Measurements from ENCODE around the gene RNASE7.

Gene RNASE7

GRCh38 chr14:21048638-21049037 lies 6.5 kb downstream of the RNASE7 start:
- Histone ChIP-seq H3K36me3 (replicated peaks; ENCODE audit: low read depth, low read length) (no peaks in the 10 kb centered on the region), H4K20me1 (ENCODE audit: insufficient read depth, low read length) (no peaks in the 10 kb centered on the region), H2AFZ (ENCODE audit: low read depth, low read length) (no peak overlapping the region), H3K9me3 (ENCODE audit: insufficient read depth, low read length) (no peaks in the 10 kb centered on the region), H3K4me2 (ENCODE audit: low read length) (no peak overlapping the region), H3K9ac (ENCODE audit: low read length) (no peak overlapping the region), H3K27me3 (ENCODE audit: low read depth, low read length) (peaks cover 21% of the 10 kb centered on the region), H3K4me1 (ENCODE audit: low read length) (peaks cover 8% of the 10 kb centered on the region), H3K79me2 (ENCODE audit: low read length) (no peaks in the 10 kb centered on the region), H3K4me3 (ENCODE audit: low read length) (no peak overlapping the region), H3K27ac (ENCODE audit: low read length) (no peak overlapping the region)
- TF ChIP-seq EZH2phosphoT487 (IDR thresholded peaks at IDR 0.05; ENCODE audit: low read depth), result no peak
- TF ChIP-seq, protein P1, sequence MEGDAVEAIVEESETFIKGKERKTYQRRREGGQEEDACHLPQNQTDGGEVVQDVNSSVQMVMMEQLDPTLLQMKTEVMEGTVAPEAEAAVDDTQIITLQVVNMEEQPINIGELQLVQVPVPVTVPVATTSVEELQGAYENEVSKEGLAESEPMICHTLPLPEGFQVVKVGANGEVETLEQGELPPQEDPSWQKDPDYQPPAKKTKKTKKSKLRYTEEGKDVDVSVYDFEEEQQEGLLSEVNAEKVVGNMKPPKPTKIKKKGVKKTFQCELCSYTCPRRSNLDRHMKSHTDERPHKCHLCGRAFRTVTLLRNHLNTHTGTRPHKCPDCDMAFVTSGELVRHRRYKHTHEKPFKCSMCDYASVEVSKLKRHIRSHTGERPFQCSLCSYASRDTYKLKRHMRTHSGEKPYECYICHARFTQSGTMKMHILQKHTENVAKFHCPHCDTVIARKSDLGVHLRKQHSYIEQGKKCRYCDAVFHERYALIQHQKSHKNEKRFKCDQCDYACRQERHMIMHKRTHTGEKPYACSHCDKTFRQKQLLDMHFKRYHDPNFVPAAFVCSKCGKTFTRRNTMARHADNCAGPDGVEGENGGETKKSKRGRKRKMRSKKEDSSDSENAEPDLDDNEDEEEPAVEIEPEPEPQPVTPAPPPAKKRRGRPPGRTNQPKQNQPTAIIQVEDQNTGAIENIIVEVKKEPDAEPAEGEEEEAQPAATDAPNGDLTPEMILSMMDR (IDR thresholded peaks at IDR 0.05; ENCODE audit: low read depth, low read length), result no peak

GRCh38 chr14:21049271-21049673 lies 7.1 kb downstream of the RNASE7 start:
- Histone ChIP-seq H2AFZ (ENCODE audit: low read depth, low read length) (no peak overlapping the region), H3K27me3 (ENCODE audit: low read depth, low read length) (peaks cover 19% of the 10 kb centered on the region), H3K4me3 (ENCODE audit: low read length) (no peak overlapping the region), H3K36me3 (replicated peaks; ENCODE audit: low read depth, low read length) (no peaks in the 10 kb centered on the region), H3K27ac (ENCODE audit: low read length) (no peak overlapping the region), H3K9me3 (ENCODE audit: insufficient read depth, low read length) (no peaks in the 10 kb centered on the region), H4K20me1 (ENCODE audit: insufficient read depth, low read length) (no peaks in the 10 kb centered on the region), H3K4me1 (ENCODE audit: low read length) (peaks cover 8% of the 10 kb centered on the region), H3K79me2 (ENCODE audit: low read length) (no peaks in the 10 kb centered on the region), H3K4me2 (ENCODE audit: low read length) (no peak overlapping the region), H3K9ac (ENCODE audit: low read length) (no peak overlapping the region)
- no peak for TF ChIP-seq EZH2phosphoT487 (IDR thresholded peaks at IDR 0.05; ENCODE audit: low read depth)
- TF ChIP-seq, protein P1 (IDR thresholded peaks at IDR 0.05; ENCODE audit: low read depth, low read length), result no peak

DNA sequence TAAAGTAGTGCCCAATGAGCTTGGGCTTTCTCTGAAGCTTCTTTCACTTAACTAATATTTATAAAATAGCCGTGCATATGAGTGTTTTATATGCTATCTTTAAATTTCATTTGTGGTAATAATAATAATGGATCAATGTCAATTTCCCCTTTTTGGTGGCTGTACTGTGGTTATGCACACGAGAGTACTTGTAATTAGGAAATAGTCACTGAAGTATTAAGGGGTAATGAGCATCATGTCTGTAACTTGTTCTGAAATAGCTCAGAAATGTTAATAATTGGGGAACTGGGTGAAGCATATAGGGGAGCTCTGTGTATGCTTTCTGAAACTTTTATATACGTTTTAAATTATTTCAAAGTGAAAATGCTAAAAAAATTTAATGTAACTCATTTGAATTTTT lies 8.4 kb downstream of the RNASE7 start:
- Histone ChIP-seq H3K9me3 (ENCODE audit: insufficient read depth, low read length) (no peaks in the 10 kb centered on the region), H3K4me3 (ENCODE audit: low read length) (no peak overlapping the region), H4K20me1 (ENCODE audit: insufficient read depth, low read length) (no peaks in the 10 kb centered on the region), H3K9ac (ENCODE audit: low read length) (no peak overlapping the region), H3K4me1 (ENCODE audit: low read length) (peaks cover 8% of the 10 kb centered on the region), H3K36me3 (replicated peaks; ENCODE audit: low read depth, low read length) (no peaks in the 10 kb centered on the region), H3K4me2 (ENCODE audit: low read length) (no peak overlapping the region), H3K27ac (ENCODE audit: low read length) (no peak overlapping the region), H3K79me2 (ENCODE audit: low read length) (no peaks in the 10 kb centered on the region), H3K27me3 (ENCODE audit: low read depth, low read length) (peaks cover 6% of the 10 kb centered on the region), H2AFZ (ENCODE audit: low read depth, low read length) (no peak overlapping the region)
- TF ChIP-seq, protein P1 (IDR thresholded peaks at IDR 0.05; ENCODE audit: low read depth, low read length), result no peak
- TF ChIP-seq EZH2phosphoT487 (IDR thresholded peaks at IDR 0.05; ENCODE audit: low read depth), result no peak

DNA sequence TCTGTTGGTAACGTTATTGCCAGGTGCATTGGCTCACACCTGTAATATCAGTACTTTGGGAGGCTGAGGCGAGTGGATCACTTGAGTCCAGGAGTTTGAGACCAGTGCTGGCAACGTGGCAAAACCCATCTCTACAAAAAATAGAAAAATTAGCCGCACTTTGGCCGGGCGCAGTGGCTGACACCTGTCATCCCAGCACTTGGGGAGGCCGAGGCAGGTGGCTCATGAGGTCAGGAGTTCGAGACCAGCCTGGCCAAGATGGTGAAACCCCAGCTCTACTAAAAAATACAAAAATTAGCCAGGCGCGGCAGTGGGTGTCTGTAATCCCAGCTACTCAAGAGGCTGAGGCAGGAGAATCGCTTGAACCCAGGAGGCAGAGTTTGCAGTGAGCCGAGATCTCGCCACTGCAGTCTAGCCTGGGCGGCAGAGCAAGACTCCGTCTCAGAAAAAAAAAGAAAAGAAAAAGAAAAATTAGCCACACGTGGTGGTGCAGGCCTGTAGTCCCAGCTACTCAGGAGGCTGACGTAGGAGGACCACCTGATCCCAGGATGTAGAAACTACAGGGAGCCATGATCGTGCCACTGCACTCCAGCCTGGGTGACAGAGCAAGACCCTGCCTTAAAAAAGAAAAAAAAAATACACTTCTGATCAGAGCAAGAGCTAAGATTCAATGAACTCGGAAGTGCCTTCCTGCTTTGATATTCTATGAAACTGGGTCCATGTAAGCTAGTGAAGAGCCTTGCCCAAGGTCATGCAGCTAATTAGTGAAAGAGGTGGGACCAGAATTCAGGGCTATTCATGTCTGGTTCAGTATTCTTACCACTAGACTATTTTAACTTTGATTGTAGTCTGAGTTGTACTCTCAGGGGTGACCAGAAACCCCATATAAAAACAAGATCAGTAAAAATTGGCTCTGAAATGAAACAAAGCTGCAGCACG lies 11.3 kb downstream of the RNASE7 start:
- no peaks in the 10 kb centered on the region for H3K36me3 ChIP-seq (replicated peaks; ENCODE audit: low read depth, low read length)
- no peak overlapping the region for H3K4me3 ChIP-seq (ENCODE audit: low read length)
- peaks cover 8% of the 10 kb centered on the region for H3K4me1 ChIP-seq (ENCODE audit: low read length)
- H3K79me2 ChIP-seq (ENCODE audit: low read length), result no peaks in the 10 kb centered on the region
- no peak overlapping the region for H3K27ac ChIP-seq (ENCODE audit: low read length)
- no peaks in the 10 kb centered on the region for H4K20me1 ChIP-seq (ENCODE audit: insufficient read depth, low read length)
- H2AFZ ChIP-seq (ENCODE audit: low read depth, low read length), result 0 out of 2 replicates have a peak overlapping the region, but pooled peaks have one; percentile 10
- no peak for TF ChIP-seq EZH2phosphoT487 (IDR thresholded peaks at IDR 0.05; ENCODE audit: low read depth)
- H3K9me3 ChIP-seq (ENCODE audit: insufficient read depth, low read length), result no peaks in the 10 kb centered on the region
- no peak overlapping the region for H3K4me2 ChIP-seq (ENCODE audit: low read length)
- H3K9ac ChIP-seq (ENCODE audit: low read length), result no peak overlapping the region
- no peaks in the 10 kb centered on the region for H3K27me3 ChIP-seq (ENCODE audit: low read depth, low read length)

Measured in OCI-LY3 (cell line).